ENCODE measurements around the gene STK32B. TPM values are rescaled to one million over a fixed set of nuclear protein-coding genes. Genes with fewer than 3 reads are reported as not detected.
A peak's percentile ranks its signal among the peaks of the same experiment; 100 is the strongest.

STK32B gene
- total RNA-seq, 4 donors from 2014 or later = 1.6 to 3.4 (median 1.9) TPM

GRCh38 chr4:5463936-5464650 lies 412.8 kb downstream of the STK32B start:
- 80 to 91% methylated on average over 15 of the region's 15 CpGs for WGBS, 2 donors
- no peak for TF ChIP-seq CTCF (IDR thresholded peaks at IDR 0.05)
- no peak for TF ChIP-seq POLR2A (IDR thresholded peaks at IDR 0.05)
- intact Hi-C loops (cut with DNase I; ENCODE audit: low total_unique reads) = loop anchor here (10.0 kb wide), 1 partner anchor 351 kb away; no protein-coding TSS in a partner anchor
- peak in 1 of 2 donors; percentile 76 for DNase-seq (ENCODE audit: low spot score in 2 of 2)
- no peak overlapping the region for H3K4me3 ChIP-seq (ENCODE audit: low read depth, poor library complexity, severe bottlenecking)

- WGBS, 2 donors = 94 to 95% methylated on average over 4 of the region's 4 CpGs
- TF ChIP-seq POLR2A (IDR thresholded peaks at IDR 0.05) (no peak), CTCF (IDR thresholded peaks at IDR 0.05) (no peak)
- intact Hi-C loops (cut with DNase I; ENCODE audit: low total_unique reads) = loop anchor here (10.0 kb wide), 1 partner anchor 349 kb away; no protein-coding TSS in a partner anchor
- peak in 1 of 2 donors; percentile 48 for DNase-seq (ENCODE audit: low spot score in 2 of 2)
- no peak overlapping the region for H3K4me3 ChIP-seq (ENCODE audit: low read depth, poor library complexity, severe bottlenecking)
Measured at GRCh38 chr4:5465529-5465928, 414.2 kb downstream of the STK32B start.

GRCh38 chr4:5465956-5466355 lies 414.7 kb downstream of the STK32B start:
- intact Hi-C loops (cut with DNase I; ENCODE audit: low total_unique reads) = loop anchor here (10.0 kb wide), 1 partner anchor 349 kb away; no protein-coding TSS in a partner anchor
- DNase-seq (ENCODE audit: low spot score in 2 of 2) = peak in 1 of 2 donors; percentile 76
- TF ChIP-seq POLR2A (IDR thresholded peaks at IDR 0.05) (no peak), CTCF (IDR thresholded peaks at IDR 0.05) (no peak)
- WGBS, 2 donors = 74 to 78% methylated on average over 9 of the region's 9 CpGs
- no peak overlapping the region for H3K4me3 ChIP-seq (ENCODE audit: low read depth, poor library complexity, severe bottlenecking)

- TF ChIP-seq CTCF (IDR thresholded peaks at IDR 0.05) = no peak
- no peak for TF ChIP-seq POLR2A (IDR thresholded peaks at IDR 0.05)
- H3K4me3 ChIP-seq (ENCODE audit: low read depth, poor library complexity, severe bottlenecking) = no peak overlapping the region
- intact Hi-C loops (cut with DNase I; ENCODE audit: low total_unique reads) = loop anchor here (10.0 kb wide), 1 partner anchor 348 kb away; no protein-coding TSS in a partner anchor
- peak in 1 of 2 donors; percentile 42 for DNase-seq (ENCODE audit: low spot score in 2 of 2)
- 94 to 95% methylated on average over 9 to 13 of the region's 13 CpGs for WGBS, 2 donors
Measured at GRCh38 chr4:5467111-5467510, 415.8 kb downstream of the STK32B start.

GRCh38 chr4:5469151-5469775 lies 418.0 kb downstream of the STK32B start:
- TF ChIP-seq POLR2A (IDR thresholded peaks at IDR 0.05) = no peak
- no peak for TF ChIP-seq CTCF (IDR thresholded peaks at IDR 0.05)
- intact Hi-C loops (cut with DNase I; ENCODE audit: low total_unique reads) = loop anchor here (10.0 kb wide), 1 partner anchor 346 kb away; no protein-coding TSS in a partner anchor
- no peak overlapping the region for H3K4me3 ChIP-seq (ENCODE audit: low read depth, poor library complexity, severe bottlenecking)
- 70 to 71% methylated on average over 8 of the region's 8 CpGs for WGBS, 2 donors
- DNase-seq (ENCODE audit: low spot score in 2 of 2) = peak in 1 of 2 donors; percentile 70

All from lower leg skin (tissue), 4 donors.